Stimulated activated CD4-positive, alpha-beta T cell treated with anti-CD3 and anti-CD28 coated beads, Interleukin-12 subunit alpha, Interleukin-12 subunit beta, amount 100 ng/mL, for 4 hours (primary cell): ENCODE results near the gene DNASE1L1.

Source experiments
- DNase-seq: peaks from one replicate; pipeline ENCODE4 v3.0.0-alpha.2; 2020

The DNASE1L1 gene

GRCh38 chrX:154380153-154380552 lies 28.9 kb downstream of the DNASE1L1 start:
- DNase-seq, result no peak

- no peak for DNase-seq
Observed at GRCh38 chrX:154379569-154379951, 29.5 kb downstream of the DNASE1L1 start.

- DNase-seq, result peak; percentile 91
Observed at GRCh38 chrX:154378799-154379568, 30.1 kb downstream of the DNASE1L1 start, which contains the start of gene EMD. Gene EMD, plus strand, starts transcription at chrX:154379295. Its CDS starts 190 bp downstream, at chrX:154379485.

GRCh38 chrX:154378059-154378798 lies 30.8 kb downstream of the DNASE1L1 start:
- no peak for DNase-seq

- DNase-seq, result no peak
Observed at GRCh38 chrX:154376774-154377173, 32.3 kb downstream of the DNASE1L1 start.

- no peak for DNase-seq
Observed at GRCh38 chrX:154375156-154375504, 33.9 kb downstream of the DNASE1L1 start.

- DNase-seq, result peak; percentile 32
Observed at GRCh38 chrX:154374313-154375155, 34.5 kb downstream of the DNASE1L1 start, which contains the start of gene FLNA. Gene FLNA, minus strand, starts transcription at chrX:154374634. Its CDS starts 3,389 bp downstream, at chrX:154371245.

GRCh38 chrX:154373340-154374306 lies 35.4 kb downstream of the DNASE1L1 start:
- DNase-seq, result no peak

GRCh38 chrX:154372612-154373022 lies 36.4 kb downstream of the DNASE1L1 start:
- DNase-seq, result no peak

GRCh38 chrX:154371789-154372300 lies 37.2 kb downstream of the DNASE1L1 start:
- no peak for DNase-seq

- peak; percentile 86 for DNase-seq
Observed at GRCh38 chrX:154371017-154371788, 37.9 kb downstream of the DNASE1L1 start.

GRCh38 chrX:154370300-154371016 lies 38.6 kb downstream of the DNASE1L1 start:
- peak; percentile 26 for DNase-seq

- DNase-seq, result peak; percentile 61
Observed at GRCh38 chrX:154369449-154370299, 39.4 kb downstream of the DNASE1L1 start.

GRCh38 chrX:154368630-154369448 lies 40.2 kb downstream of the DNASE1L1 start:
- DNase-seq, result peak; percentile 79

GRCh38 chrX:154367474-154368308 lies 41.4 kb downstream of the DNASE1L1 start:
- DNase-seq, result no peak

GRCh38 chrX:154366666-154367055 lies 42.4 kb downstream of the DNASE1L1 start:
- no peak for DNase-seq

GRCh38 chrX:154365997-154366665 lies 42.9 kb downstream of the DNASE1L1 start:
- DNase-seq, result no peak
